GM03348 (cell line): Measurements from ENCODE around the gene HOOK1.
A peak's percentile ranks its signal among the peaks of the same experiment; 100 is the strongest.

Experiments
- DNase-seq: peaks from one replicate; pipeline ENCODE4 v3.0.0; 2012; ENCODE audit warnings: low spot score

The HOOK1 gene

DNA sequence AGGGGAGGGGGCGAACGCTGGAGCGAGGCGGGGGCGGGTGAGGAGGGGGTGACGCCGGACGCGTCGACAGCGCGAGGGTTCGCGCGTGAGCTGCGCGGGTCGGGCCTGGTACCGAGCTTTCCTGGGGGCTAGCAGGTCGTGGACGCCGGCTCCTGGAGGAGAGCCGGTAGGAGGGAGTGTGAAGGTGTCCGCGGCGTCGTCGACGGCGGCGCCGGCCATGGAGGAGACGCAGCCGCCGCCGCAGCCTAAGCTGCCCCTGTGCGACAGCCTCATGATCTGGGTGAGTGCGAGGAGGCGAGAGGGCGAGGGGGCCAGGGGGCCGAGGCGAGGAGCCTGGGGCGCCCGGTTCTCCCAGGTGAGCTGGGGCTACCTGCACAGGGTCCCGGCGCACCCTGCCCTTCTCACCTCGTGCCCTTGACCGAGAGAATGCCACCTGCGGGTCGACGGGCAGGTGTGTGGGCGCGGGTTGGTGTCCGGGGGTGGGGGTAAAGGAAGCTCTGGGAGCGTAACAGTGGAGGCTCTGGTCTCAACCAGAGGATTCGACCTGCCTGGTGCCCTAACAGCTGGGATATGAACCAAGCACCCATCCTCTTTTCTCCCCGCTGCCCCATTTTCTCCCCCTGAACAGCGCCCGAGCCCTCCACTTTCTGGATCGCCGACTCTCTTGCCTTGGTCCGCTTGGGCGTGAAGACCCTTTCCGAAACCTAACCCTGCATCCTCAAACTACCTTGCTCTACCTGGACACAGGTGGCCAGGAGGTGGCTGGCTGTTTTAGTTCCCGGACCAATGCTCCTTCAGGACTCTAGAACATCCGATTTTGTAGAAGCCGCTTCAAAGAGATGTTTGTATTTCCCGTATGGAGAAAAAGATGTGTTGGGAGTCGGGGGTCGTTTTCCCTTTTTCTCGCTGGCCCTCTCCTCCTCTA, at the start of gene HOOK1:
TSS of gene HOOK1 (plus strand) at position 49 of the 925 bp plus-strand sequence. CDS start at position 218, 169 bp downstream.
- DNase-seq = peak; percentile 6

GRCh38 chr1:59765011-59765730, 49.6 kb upstream of the HOOK1 start:
- DNase-seq = no peak

- peak; percentile 26 for DNase-seq
Measured at GRCh38 chr1:59766227-59766855, 48.4 kb upstream of the HOOK1 start.

DNA sequence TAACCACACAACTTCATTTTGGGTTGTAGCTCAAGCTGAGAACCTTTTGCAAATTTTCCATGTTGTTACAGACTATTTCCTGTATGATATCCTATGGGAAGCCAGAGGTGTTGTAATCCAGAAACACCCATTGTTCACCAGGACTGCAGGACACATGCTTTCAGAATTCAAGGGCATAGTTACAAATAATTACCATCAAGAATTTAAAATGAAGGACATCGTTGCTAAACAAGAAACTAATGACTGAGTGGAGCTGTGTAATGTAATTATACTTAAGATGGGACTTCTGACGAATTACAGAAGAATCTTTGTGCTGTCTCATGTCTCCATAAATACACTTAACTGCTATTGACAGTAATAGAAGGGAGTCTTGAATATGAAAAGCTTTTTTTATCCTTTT, 47.6 kb upstream of the HOOK1 start:
- DNase-seq = peak; percentile 12

GRCh38 chr1:59768792-59769735, 45.7 kb upstream of the HOOK1 start:
- no peak for DNase-seq

DNA sequence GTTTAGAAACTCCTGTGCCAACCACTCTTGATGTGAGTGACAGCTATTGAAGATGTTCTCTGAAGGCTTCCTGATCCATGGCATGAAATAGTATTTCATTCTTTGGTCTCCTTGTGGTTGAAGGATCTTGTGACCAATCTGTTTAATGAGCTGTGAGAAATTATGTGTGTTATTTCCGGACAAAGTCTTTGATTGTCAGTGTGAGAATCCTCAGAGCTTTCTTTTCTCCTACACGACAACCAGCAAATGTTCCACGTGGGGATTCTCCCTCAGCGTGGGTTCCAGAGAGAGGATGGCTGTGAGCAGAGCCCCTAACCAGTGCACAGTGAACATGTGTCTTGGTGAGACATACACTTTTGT, 45.0 kb upstream of the HOOK1 start:
- DNase-seq = no peak

GRCh38 chr1:59771361-59771760, 43.4 kb upstream of the HOOK1 start:
- DNase-seq = no peak

DNA sequence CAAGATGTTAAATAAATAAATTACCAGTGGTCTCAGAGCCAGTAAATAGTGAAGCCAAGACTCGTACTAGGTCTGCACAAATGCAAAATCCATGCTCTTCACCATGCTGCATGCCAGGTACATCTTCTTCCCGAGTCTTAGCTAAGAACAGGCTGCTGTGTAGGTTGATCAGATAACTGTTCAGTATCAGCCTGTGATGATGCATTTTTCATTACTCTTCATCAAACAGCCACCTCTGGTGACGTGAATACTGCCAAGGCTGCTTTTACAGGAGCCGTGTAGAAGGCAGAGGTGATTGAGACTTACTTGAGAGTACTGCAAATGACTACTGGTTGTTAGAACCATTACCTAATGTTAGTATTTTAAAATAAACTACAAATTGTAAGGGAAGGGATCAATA, 39.3 kb upstream of the HOOK1 start:
- no peak for DNase-seq

DNA sequence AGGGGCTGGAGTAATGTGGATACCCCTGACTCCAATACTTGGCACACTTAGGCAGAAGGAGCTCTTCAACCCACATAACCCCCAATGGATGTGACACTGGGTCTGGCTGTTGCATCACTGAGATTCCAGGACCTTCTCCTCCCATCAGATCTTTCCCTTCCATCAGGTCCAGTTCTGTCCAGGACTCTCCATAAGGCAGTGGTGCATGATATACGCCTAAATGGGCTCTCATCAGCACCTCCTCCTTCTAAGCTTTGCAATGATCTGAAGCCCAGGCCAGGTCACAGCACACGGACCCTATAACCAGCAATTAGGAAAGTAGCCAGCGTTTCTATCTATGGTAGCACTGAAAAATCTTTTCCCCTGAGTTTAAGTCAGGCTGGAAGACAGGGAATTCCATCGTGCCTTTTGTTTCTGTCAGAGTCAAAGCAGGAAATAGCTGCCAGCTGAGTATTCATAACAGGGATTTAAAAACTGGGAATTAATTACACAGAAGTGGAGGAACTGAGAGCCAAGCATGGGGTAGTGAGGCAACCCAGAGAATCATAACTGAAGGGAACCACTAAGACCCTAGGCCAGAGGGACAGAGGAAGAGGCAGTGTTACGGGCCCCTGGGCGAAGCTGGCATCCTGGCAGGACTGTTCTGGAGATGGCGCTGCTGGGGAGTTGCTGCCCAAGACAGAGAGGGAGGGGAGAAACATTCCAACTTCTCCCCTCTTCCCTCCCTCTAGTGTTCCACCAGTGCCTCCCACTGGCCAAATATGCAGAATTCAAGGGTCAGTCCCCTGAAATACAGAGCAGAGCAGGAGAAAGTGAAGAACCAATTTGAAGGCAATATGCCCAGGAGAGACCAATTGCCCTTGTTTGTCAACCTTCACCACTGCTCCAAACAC, 37.5 kb upstream of the HOOK1 start:
- peak; percentile 58 for DNase-seq

DNA sequence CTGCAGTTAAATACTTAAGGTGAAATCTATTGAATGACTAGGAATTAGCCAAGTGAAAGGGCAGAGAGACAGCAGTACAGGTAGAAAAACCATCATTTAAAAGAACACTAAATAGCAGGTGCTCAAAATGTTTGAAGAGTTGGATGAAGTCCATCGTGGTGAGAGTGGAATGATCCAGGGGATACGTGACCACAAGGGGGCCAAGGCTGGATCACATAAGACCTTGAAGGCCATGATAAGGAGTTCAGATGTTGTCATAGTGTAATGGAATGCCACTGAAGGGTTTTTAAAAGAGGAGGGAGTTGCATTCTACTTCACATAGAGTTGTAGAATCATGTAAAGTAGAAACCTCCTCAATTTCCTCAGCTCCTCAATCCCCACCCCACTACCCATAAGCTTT, 34.8 kb upstream of the HOOK1 start:
- DNase-seq = no peak

DNA sequence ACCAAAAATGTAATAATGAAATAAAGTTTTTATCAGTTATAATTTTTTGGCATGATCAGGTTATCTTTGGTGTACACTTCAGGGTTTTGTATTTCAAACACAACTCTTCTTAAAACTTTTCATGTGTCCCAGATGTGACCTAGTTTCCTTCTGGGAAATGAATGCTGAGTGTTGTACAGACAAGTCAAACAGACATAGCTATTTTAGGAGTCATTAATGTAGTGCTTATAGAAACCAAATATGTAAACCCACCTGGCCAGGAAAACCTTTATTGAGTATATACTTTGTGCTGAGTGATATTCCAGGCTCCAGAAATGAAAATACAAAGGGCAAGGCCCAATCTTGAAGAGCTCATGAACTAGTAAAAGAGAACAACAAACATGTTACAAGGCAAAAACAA, 25.9 kb upstream of the HOOK1 start:
- DNase-seq = no peak

DNA sequence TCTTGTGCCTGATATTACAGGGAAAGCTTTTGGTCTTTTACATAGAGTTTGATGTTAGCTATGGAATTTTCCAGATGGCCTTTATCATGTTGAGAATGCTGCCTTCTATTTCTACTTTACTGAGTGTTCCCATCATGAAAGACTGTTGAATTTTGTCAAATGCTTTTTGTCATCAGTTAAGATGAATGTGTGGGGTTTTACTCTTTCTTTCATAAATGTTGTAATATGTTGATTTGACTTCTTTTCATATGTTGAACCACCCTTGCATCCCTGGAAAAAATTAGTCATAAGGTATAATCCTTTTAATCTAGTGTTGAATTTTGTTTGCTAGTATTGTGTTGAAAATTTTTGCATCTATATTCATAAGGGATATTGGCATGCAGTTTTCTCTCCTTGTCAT, 16.1 kb upstream of the HOOK1 start:
- no peak for DNase-seq

DNA sequence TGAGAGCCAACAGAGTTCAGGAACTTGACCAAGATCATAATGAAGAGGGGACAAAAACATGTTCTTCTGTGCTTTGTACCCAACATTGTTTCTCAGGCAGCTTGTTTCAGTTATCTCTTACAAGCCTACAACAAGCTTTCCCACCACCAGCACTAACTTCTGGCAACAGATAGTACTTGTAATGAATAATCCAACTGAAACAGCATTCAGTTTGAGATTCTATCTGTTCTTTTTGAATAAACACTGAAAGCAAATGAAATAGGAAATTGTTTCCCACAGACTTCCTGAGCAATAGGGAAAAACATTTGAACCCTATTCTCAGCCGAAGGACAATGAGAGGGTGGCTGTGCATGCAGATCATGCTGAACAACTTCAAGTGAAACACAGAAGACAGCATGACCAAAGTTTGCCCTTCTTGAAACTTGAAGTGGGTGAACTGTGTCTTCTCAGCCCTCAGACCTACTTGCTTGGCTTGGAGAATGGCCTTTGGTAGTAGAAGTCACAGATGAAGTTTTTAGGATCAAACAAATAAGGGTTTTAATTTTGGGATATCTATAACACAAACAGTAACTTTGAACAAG, 11.2 kb upstream of the HOOK1 start:
- DNase-seq = no peak

DNA sequence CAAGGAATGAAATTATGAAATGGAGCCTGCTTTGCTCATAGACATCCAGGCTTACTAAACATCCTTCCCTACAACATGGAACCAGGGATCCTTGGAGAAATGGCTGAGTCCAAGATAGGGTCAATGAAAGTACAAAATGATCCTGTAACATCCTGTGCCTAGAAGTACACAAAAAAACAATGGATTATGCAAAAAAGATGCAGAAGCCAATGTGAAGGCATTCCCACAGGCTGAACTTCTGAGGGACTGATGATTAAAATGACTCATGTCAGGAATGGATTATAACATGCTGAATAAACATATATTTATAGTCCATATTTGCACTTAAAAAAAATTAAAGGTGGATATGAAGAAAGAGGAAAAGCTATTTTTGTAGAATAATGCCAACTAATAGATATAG, 10.4 kb upstream of the HOOK1 start:
- no peak for DNase-seq

- no peak for DNase-seq
Measured at GRCh38 chr1:59805554-59805953, 9.2 kb upstream of the HOOK1 start.

DNA sequence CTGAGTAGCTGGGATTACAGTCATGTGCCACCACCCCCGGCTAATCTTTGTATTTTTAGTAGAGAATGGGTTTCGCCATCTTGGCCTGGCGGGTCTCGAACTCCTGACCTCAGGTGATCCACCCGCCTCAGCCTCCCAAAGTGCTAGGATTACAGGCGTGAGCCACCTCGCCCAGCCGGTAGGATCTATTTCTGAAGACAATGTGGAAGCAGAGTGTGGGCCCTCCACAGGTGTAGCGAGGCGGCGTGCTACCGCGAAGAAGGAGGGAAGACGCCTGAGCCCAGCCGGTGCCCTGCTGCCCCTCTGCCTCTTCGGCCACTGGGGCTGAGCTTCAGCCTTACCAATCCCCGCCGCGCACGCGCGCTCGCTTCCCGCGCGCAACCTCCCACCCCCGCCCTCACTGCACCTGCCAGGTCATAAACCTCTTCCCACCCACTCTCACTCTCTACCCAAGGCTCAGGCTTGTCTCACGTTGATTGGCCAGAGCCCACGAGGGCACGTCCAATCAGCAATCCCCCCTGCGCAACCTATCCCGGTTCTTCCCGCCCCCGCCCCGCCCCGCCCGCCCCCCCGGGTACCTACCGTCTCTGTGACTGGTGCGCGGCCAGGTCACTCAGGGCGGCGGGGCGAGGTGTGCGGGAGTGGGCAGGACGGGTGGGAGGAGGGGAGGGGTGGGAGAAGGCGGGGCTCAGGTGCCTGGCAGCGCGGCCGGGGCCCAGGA, 409 bp upstream of the HOOK1 start:
- DNase-seq = no peak

DNA sequence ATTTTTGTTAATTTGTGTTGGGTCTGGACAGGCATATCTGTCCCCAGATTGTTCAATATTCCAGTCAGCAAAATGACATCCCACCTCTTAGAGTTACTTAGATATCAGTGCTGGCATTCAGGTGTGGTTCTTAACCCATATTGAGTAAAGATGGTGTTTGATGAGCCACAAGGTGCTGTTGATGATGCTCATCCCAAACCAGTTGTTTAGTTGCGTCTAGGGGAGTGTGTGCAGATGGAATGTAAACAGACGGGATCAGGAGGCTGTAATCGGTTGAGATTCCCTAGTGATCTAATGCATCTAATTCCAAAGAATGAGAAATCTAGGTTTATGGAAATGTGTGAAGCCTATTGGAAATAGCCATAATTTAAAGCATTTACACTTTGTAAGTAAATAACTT, 1.1 kb downstream of the HOOK1 start:
- DNase-seq = no peak

- DNase-seq = no peak
Measured at GRCh38 chr1:59816318-59816878, 1.6 kb downstream of the HOOK1 start.
